Fibroblast of pulmonary artery (primary cell): Measurements from ENCODE around the gene EXT2.

ENCODE experiments used
- DNase-seq: peaks from one replicate; pipeline ENCODE4 v3.0.0-alpha.2; 2010; ENCODE audit warnings: low read depth
- H3K4me3 ChIP-seq: replicated peaks from 2 replicates; pipeline ENCODE4 v1.5.1; 2011; ENCODE audit warnings: low read depth, mild to moderate bottlenecking, control low read depth, low read length, moderate library complexity
- CTCF ChIP-seq: IDR thresholded peaks from 2 replicates; pipeline ENCODE4 v1.5.1; 2011; ENCODE audit warnings: mild to moderate bottlenecking, control low read depth, low read length, inconsistent platforms; ENCODE audit errors: missing control alignments

Gene EXT2

GRCh38 chr11:44257338-44258189, 162.1 kb downstream of the EXT2 start:
- DNase-seq = no peak
- no peak for TF ChIP-seq CTCF

GRCh38 chr11:44258190-44258489, 162.7 kb downstream of the EXT2 start:
- no peak overlapping the region for H3K4me3 ChIP-seq
- TF ChIP-seq CTCF = no peak
- DNase-seq = no peak

More at GRCh38 chr11:44257338-44258189, 162.1 kb downstream of the EXT2 start:
- H3K4me3 ChIP-seq = no peak overlapping the region

- no peak overlapping the region for H3K4me3 ChIP-seq
- TF ChIP-seq CTCF = no peak
- DNase-seq = no peak
Observed at GRCh38 chr11:44258839-44259420, 163.5 kb downstream of the EXT2 start.

GRCh38 chr11:44260081-44260480, 164.6 kb downstream of the EXT2 start:
- no peak overlapping the region for H3K4me3 ChIP-seq
- no peak for TF ChIP-seq CTCF
- no peak for DNase-seq

- no peak overlapping the region for H3K4me3 ChIP-seq
- TF ChIP-seq CTCF = no peak
- no peak for DNase-seq
Observed at GRCh38 chr11:44261800-44262591, 166.5 kb downstream of the EXT2 start.

GRCh38 chr11:44263738-44264437, 168.4 kb downstream of the EXT2 start:
- no peak overlapping the region for H3K4me3 ChIP-seq
- TF ChIP-seq CTCF = no peak
- DNase-seq = no peak
